ENCODE measurements around the gene TGFBRAP1. TPM values are rescaled to one million over a fixed set of nuclear protein-coding genes. Genes with fewer than 3 reads are reported as not detected.

TGFBRAP1 gene
- total RNA-seq, 4 donors from 2014 or later: 13.1 to 21.8 (median 19.4) TPM

DNA sequence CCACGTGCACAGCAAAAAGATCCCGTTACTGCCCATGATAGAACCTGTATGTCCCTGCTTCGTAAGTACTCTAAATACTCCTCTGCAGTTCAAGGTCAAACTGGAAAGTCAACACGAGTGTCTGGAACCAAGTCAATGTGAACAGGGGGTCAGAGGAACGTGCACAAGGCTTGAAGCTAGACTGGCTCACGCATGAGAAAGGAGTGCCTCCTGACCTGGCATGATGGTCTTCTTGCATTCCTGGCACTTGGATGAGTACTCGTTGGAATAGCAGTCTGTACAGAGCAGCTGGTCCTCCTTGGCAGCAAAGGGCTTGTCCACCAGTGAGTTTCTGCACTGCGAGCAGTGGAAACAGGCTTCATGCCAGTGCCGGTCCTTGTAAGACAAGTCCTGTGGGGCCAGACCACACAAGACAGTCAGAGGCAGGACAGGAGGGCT, 43.8 kb upstream of the TGFBRAP1 start:
- intact Hi-C loops (cut with DNase I; ENCODE audit: low total_unique reads): no loop called here
- in situ Hi-C loops (cut with MboI; ENCODE audit: low pct_ligation_motif_present in 1 of 4, low pct_unique_long_range_greater_than_20kb in 1 of 4, low sequenced_read_pairs in 3 of 4): loop anchor here in 3 of 4 donors (5.0 to 10.0 kb wide), 2 partner anchors 144 to 151 kb away; no protein-coding TSS in a partner anchor
- peak; percentile 48 for DNase-seq

DNA sequence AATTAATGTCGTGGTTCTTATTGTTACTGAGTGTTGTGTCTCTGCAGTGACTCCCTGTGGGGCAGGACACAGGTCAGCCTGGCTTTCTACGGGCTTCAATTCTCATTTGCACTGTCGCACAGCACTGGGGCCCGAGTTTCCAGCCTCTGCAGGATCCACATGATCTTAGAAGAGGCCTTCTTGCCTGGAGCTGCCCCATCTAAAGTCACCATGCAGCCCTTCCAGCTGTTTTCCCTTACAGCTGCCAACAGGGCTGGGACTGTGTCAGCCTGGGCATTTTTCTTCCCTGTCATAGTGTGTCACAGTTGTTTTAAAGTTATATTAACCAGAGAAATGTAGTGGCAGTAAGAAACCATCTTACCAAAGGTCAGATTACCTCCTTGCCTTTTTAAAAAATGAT, 42.3 kb upstream of the TGFBRAP1 start:
- H3K36me3 ChIP-seq: peaks cover 0 to 4% (median 1%) of the 10 kb centered on the region in 4 donors
- H3K27me3 ChIP-seq: no peaks in the 10 kb centered on the region
- TF ChIP-seq EP300 (IDR thresholded peaks at IDR 0.05; ENCODE audit: low read depth) (no peak), POLR2AphosphoS5 (IDR thresholded peaks at IDR 0.05) (no peak), POLR2A (IDR thresholded peaks at IDR 0.05) (no peak)
- TF ChIP-seq, protein P1, sequence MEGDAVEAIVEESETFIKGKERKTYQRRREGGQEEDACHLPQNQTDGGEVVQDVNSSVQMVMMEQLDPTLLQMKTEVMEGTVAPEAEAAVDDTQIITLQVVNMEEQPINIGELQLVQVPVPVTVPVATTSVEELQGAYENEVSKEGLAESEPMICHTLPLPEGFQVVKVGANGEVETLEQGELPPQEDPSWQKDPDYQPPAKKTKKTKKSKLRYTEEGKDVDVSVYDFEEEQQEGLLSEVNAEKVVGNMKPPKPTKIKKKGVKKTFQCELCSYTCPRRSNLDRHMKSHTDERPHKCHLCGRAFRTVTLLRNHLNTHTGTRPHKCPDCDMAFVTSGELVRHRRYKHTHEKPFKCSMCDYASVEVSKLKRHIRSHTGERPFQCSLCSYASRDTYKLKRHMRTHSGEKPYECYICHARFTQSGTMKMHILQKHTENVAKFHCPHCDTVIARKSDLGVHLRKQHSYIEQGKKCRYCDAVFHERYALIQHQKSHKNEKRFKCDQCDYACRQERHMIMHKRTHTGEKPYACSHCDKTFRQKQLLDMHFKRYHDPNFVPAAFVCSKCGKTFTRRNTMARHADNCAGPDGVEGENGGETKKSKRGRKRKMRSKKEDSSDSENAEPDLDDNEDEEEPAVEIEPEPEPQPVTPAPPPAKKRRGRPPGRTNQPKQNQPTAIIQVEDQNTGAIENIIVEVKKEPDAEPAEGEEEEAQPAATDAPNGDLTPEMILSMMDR (IDR thresholded peaks at IDR 0.05): no peak
- H3K4me3 ChIP-seq: no peak overlapping the region
- peaks cover 11 to 40% (median 24%) of the 10 kb centered on the region in 4 donors for H3K4me1 ChIP-seq
- WGBS, 2 donors (ENCODE audit: low coverage in 1 of 2): 61 to 67% methylated on average over 1 to 4 of the region's 4 CpGs
- intact Hi-C loops (cut with DNase I; ENCODE audit: low total_unique reads): loop anchor here (2.0 kb wide), 1 partner anchor 149 kb away; no protein-coding TSS in a partner anchor
- no peaks in the 10 kb centered on the region for H3K9me3 ChIP-seq
- H3K27ac ChIP-seq: peak overlapping the region; percentile 11 to 75 (median 30)
- in situ Hi-C loops (cut with MboI; ENCODE audit: low pct_ligation_motif_present in 1 of 4, low pct_unique_long_range_greater_than_20kb in 1 of 4, low sequenced_read_pairs in 3 of 4): loop anchor here in 3 of 4 donors (5.0 to 10.0 kb wide), 2 partner anchors 145 to 153 kb away; no protein-coding TSS in a partner anchor
- DNase-seq: no peak

More for the DNA sequence above, 43.8 kb upstream of the TGFBRAP1 start:
- WGBS, 2 donors (ENCODE audit: low coverage in 1 of 2): 49% methylated on average over 9 of the region's 9 CpGs; no CpG with 5 or more reads in 1 of the 2 donors
- peak overlapping the region; percentile 58 to 75 (median 66) for H3K27ac ChIP-seq
- H3K36me3 ChIP-seq: peaks cover 0 to 1% (median 0%) of the 10 kb centered on the region in 4 donors
- H3K4me3 ChIP-seq: no peak overlapping the region
- TF ChIP-seq POLR2AphosphoS5 (IDR thresholded peaks at IDR 0.05) (peak in 2 of 3 donors; percentile 60 to 68), EP300 (IDR thresholded peaks at IDR 0.05; ENCODE audit: low read depth) (no peak), POLR2A (IDR thresholded peaks at IDR 0.05) (no peak)
- TF ChIP-seq, protein P1 (IDR thresholded peaks at IDR 0.05): no peak
- H3K27me3 ChIP-seq: no peaks in the 10 kb centered on the region
- peaks cover 11 to 33% (median 23%) of the 10 kb centered on the region in 4 donors for H3K4me1 ChIP-seq
- H3K9me3 ChIP-seq: no peaks in the 10 kb centered on the region

DNA sequence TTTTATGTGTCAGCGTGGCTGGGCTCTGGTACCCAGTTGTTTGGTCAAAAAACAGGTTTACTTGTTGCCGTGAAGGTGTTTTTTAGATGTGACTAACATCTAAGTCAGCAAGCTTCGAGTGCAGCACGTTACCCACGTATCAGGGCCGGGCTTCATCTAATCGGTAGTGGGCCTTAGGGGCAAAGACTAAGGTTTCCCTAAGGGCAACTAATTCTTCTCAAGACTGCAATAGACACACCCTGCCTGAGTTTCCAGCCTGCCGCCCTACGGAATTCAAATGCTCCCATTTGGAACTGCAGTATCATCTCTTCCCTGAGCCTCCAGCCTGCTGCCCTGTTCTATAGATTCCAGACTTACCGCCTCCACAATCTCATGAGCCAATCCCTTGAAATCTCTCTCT, 41.6 kb upstream of the TGFBRAP1 start:
- Histone ChIP-seq H3K4me1 (peaks cover 11 to 40% (median 24%) of the 10 kb centered on the region in 4 donors), H3K4me3 (no peak overlapping the region), H3K27me3 (no peaks in the 10 kb centered on the region), H3K9me3 (no peaks in the 10 kb centered on the region), H3K36me3 (peaks cover 0 to 10% (median 1%) of the 10 kb centered on the region in 4 donors), H3K27ac (peak overlapping the region; percentile 20 to 55 (median 44))
- in situ Hi-C loops (cut with MboI; ENCODE audit: low pct_ligation_motif_present in 1 of 4, low pct_unique_long_range_greater_than_20kb in 1 of 4, low sequenced_read_pairs in 3 of 4) (loop anchor here in 3 of 4 donors (5.0 to 10.0 kb wide), 2 partner anchors 146 to 154 kb away; no protein-coding TSS in a partner anchor), intact Hi-C loops (cut with DNase I; ENCODE audit: low total_unique reads) (loop anchor here (2.0 kb wide), 1 partner anchor 150 kb away; no protein-coding TSS in a partner anchor)
- WGBS, 2 donors (ENCODE audit: low coverage in 1 of 2): 89 to 93% methylated on average over 4 to 10 of the region's 10 CpGs
- DNase-seq: no peak
- TF ChIP-seq POLR2A (IDR thresholded peaks at IDR 0.05) (no peak), EP300 (IDR thresholded peaks at IDR 0.05; ENCODE audit: low read depth) (no peak), POLR2AphosphoS5 (IDR thresholded peaks at IDR 0.05) (no peak)
- TF ChIP-seq, protein P1 (IDR thresholded peaks at IDR 0.05): no peak

DNA sequence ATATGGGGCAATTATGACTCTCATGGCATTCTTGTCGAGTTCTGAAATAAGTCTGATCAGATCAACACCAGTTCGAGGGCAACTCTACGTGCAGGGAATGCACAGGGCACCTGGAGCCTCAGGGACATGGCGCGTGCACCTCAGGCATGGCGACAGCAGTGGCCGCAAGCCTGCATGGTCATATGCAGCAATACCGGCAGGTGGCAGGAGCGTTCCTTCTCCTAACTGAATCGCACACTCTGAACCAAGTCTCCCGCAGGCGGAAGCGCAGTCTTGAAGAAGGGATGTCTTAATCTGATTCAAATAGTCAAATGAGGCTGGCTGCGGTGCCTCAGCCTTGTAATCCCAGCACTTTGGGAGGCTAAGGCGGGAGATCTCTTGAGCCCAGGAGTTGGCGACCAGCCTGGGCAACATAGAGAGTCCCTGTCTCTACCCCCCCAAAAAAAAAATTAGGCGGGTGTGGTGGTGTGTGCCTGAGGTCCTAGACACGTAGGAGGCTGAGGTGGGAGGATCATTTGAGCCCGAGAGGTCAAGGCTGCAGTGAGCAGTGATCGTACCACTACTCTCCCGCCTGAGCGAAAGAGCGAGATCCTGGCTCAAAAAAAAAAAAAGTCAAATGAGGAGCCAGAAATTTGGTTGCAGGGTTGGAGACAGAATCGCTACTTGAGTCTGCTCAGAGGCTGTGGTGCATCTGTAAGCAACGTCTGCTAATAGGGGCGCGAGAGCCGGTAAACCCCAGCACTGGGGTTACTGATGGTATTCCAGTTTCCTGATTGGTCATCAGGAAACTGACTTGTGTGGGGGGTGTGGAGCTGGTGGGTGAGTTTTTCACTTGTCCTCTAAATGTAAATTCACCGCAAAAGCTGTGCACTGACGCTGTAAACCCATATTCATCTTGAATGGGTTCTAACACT, 40.5 kb upstream of the TGFBRAP1 start:
- Histone ChIP-seq H3K27me3 (no peaks in the 10 kb centered on the region), H3K36me3 (peaks cover 0 to 16% (median 1%) of the 10 kb centered on the region in 4 donors), H3K9me3 (no peaks in the 10 kb centered on the region), H3K4me1 (peaks cover 11 to 40% (median 24%) of the 10 kb centered on the region in 4 donors), H3K4me3 (no peak overlapping the region), H3K27ac (peak overlapping the region; percentile 35 to 55 (median 44))
- DNase-seq: peak; percentile 92
- 39 to 41% methylated on average over 14 to 30 of the region's 30 CpGs for WGBS, 2 donors (ENCODE audit: low coverage in 1 of 2)
- in situ Hi-C loops (cut with MboI; ENCODE audit: low pct_ligation_motif_present in 1 of 4, low pct_unique_long_range_greater_than_20kb in 1 of 4, low sequenced_read_pairs in 3 of 4) (loop anchor here (5.0 to 10.0 kb wide), 3 partner anchors 135 to 155 kb away; no protein-coding TSS in a partner anchor), intact Hi-C loops (cut with DNase I; ENCODE audit: low total_unique reads) (loop anchor here (2.0 kb wide), 1 partner anchor 151 kb away; no protein-coding TSS in a partner anchor)
- TF ChIP-seq, protein P1 (IDR thresholded peaks at IDR 0.05): peak; percentile 86 to 97 (median 90)
- no peak for TF ChIP-seq EP300 (IDR thresholded peaks at IDR 0.05; ENCODE audit: low read depth)
- TF ChIP-seq POLR2AphosphoS5 (IDR thresholded peaks at IDR 0.05): peak in 2 of 3 donors; percentile 36 to 50
- TF ChIP-seq POLR2A (IDR thresholded peaks at IDR 0.05): no peak

Measured in transverse colon (tissue), 4 donors.